Tibial nerve (tissue), 4 donors: ENCODE results near the gene FBL. TPM values are rescaled to one million over a fixed set of nuclear protein-coding genes. Genes with fewer than 3 reads are reported as not detected.

Experiments
- DNase-seq, 2 donors: peaks; one replicate each; pipeline ENCODE4 v3.0.0-alpha.2; 2019; ENCODE audit warnings: low spot score in 2 of 2
- H3K27ac ChIP-seq, 4 donors: fragments of 200-600 bp; sonication (generic) in 3 of 4; one replicate each; pipeline ENCODE4 v1.5.1; 2017 to 2019; ENCODE audit warnings: mild to moderate bottlenecking in 1 of 4
- H3K27me3 ChIP-seq, 2 donors: fragments of 200-600 bp; sonication (generic) in 1 of 2; one replicate each; pipeline versions ENCODE4 v1.5.1 to v1.6.0; 2017 to 2019
- H3K36me3 ChIP-seq, 3 donors: fragments of 200-600 bp; sonication (generic); one replicate each; pipeline ENCODE4 v1.5.1; 2018 to 2019
- H3K4me1 ChIP-seq, 4 donors: fragments of 200-600 bp; sonication (generic) in 3 of 4; one replicate each; pipeline ENCODE4 v1.5.1; 2017 to 2019
- H3K4me3 ChIP-seq, 4 donors: fragments of 200-600 bp; sonication (generic) in 3 of 4; one replicate each; pipeline ENCODE4 v1.5.1; 2017 to 2019; ENCODE audit warnings: mild to moderate bottlenecking in 1 of 4, moderate library complexity in 1 of 4
- H3K9me3 ChIP-seq, 4 donors: fragments of 200-600 bp; sonication (generic) in 3 of 4; one replicate each; pipeline ENCODE4 v1.5.1; 2017 to 2019
- EP300 ChIP-seq, 2 donors: sonication (generic); formaldehyde crosslinking; IDR thresholded peaks; one replicate each; pipeline ENCODE4 v1.6.1; 2017; ENCODE audit warnings: antibody characterized with exemption in 2 of 2, mild to moderate bottlenecking in 1 of 2
- POLR2A ChIP-seq, 2 donors: fragments of 450-650 bp; IDR thresholded peaks; one replicate each; pipeline ENCODE4 v1.6.1; 2017; ENCODE audit warnings: antibody characterized with exemption in 2 of 2, mild to moderate bottlenecking in 2 of 2, moderate library complexity in 2 of 2
- WGBS, 2 donors: methylation state at CpG; one replicate each; pipeline ENCODE4 v1.1.5; 2018; 5-methylcytosine and 5-hydroxymethylcytosine counted together
- total RNA-seq, 4 donors: library from RNA; depleted of rRNA; stranded (reverse); fragments of >200 nt; gene quantifications; one replicate each; pipeline ENCODE4 v1.1.0, GENCODE V29; 2016
- TF ChIP-seq, protein P1 (sequence below), 5 experiments: fragments of 200-600 bp in 3 of 5; fragments of 450-650 bp in 2 of 5; sonication (generic) in 3 of 5; IDR thresholded peaks; one replicate each; pipeline ENCODE4 v1.5.1; 2016 to 2019; ENCODE audit warnings: antibody characterized with exemption in 5 of 5, mild to moderate bottlenecking in 3 of 5, moderate library complexity in 2 of 5

FBL gene
- total RNA-seq, 4 donors from 2014 or later, result 170 to 204 (median 177) TPM

GRCh38 chr19:39837978-39838377 lies 8.2 kb downstream of the FBL start:
- 92 to 100% methylated on average over 3 of the region's 3 CpGs for WGBS, 2 donors
- H3K36me3 ChIP-seq, result peaks cover 8 to 59% (median 8%) of the 10 kb centered on the region in 3 donors

GRCh38 chr19:39834287-39834841 lies 11.8 kb downstream of the FBL start:
- Histone ChIP-seq H3K27ac (peak overlapping the region; percentile 83 to 98 (median 90)), H3K4me3 (peak overlapping the region in 3 of 4 donors; percentile 80 to 91 (median 83))

More at GRCh38 chr19:39837978-39838377, 8.2 kb downstream of the FBL start:
- Histone ChIP-seq H3K4me3 (no peak overlapping the region), H3K27ac (no peak overlapping the region), H3K4me1 (peaks cover 0 to 22% (median 8%) of the 10 kb centered on the region in 4 donors), H3K9me3 (no peaks in the 10 kb centered on the region), H3K27me3 (no peaks in the 10 kb centered on the region)
- DNase-seq, result no peak
- TF ChIP-seq, protein P1, sequence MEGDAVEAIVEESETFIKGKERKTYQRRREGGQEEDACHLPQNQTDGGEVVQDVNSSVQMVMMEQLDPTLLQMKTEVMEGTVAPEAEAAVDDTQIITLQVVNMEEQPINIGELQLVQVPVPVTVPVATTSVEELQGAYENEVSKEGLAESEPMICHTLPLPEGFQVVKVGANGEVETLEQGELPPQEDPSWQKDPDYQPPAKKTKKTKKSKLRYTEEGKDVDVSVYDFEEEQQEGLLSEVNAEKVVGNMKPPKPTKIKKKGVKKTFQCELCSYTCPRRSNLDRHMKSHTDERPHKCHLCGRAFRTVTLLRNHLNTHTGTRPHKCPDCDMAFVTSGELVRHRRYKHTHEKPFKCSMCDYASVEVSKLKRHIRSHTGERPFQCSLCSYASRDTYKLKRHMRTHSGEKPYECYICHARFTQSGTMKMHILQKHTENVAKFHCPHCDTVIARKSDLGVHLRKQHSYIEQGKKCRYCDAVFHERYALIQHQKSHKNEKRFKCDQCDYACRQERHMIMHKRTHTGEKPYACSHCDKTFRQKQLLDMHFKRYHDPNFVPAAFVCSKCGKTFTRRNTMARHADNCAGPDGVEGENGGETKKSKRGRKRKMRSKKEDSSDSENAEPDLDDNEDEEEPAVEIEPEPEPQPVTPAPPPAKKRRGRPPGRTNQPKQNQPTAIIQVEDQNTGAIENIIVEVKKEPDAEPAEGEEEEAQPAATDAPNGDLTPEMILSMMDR (IDR thresholded peaks at IDR 0.05), result no peak
- no peak for TF ChIP-seq POLR2A (IDR thresholded peaks at IDR 0.05)
- TF ChIP-seq EP300 (IDR thresholded peaks at IDR 0.05), result no peak

DNA sequence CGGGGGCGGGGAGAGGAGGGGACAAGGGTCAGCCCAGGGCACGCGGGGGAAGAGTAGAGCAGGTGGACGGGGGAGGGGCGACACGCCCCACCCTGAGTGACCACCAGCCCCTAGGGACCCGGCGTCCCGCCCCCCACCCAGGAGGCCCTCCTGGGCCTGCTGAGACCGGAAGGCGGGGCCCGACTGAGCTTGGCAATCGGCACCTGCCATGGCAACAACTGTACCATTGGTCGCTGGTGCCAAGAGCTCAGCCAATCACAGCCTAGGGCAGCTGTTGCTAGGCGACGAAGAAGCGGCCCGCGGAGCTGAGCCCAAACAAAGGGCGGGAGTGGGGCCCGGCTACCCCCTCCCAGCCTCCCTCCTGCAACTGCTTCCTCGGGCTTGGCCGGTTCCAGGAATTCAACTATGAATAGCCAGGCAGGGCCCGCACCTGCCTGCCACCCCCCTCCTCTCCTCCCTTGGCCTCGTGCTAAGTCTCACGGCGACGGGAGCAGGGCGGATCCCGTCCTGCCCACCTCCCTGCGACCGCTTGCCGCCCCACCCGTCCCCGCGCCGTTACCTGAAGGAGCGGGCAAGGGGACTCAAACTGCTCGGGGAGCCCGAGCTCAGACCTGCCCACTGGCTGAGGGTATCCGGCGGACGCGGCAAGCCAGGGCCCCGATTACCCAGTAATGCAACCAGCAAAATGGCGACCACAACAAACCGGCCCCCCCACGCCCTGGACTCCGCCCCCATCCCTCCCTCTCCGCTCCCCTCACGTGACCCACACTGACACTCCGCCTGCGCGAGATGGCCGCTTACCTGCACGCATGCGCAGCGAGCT lies 12.5 kb downstream of the FBL start, which contains the start of gene DYRK1B:
Gene DYRK1B, minus strand, starts transcription at position 699 of the 823 bp plus-strand sequence. CDS start 2,295 bp downstream, outside the sequence.
- Histone ChIP-seq H3K27me3 (no peaks in the 10 kb centered on the region), H3K4me3 (peak within 1 kb of the TSS; percentile 80 to 94 (median 87)), H3K27ac (peak within 1 kb of the TSS; percentile 83 to 98 (median 90)), H3K4me1 (peaks cover 0 to 29% (median 15%) of the 10 kb centered on the region in 4 donors), H3K36me3 (peaks cover 0 to 72% (median 8%) of the 10 kb centered on the region in 3 donors), H3K9me3 (no peaks in the 10 kb centered on the region)
- WGBS, 2 donors, result 1% methylated on average over 43 to 48 of the region's 59 CpGs
- DNase-seq, result peak; percentile 96 to 97
- TF ChIP-seq EP300 (IDR thresholded peaks at IDR 0.05), result peak; percentile 45 to 91
- peak in 1 of 2 donors; percentile 56 for TF ChIP-seq POLR2A (IDR thresholded peaks at IDR 0.05)
- TF ChIP-seq, protein P1 (IDR thresholded peaks at IDR 0.05), result no peak

More at GRCh38 chr19:39834287-39834841, 11.8 kb downstream of the FBL start:
- no peak for TF ChIP-seq EP300 (IDR thresholded peaks at IDR 0.05)
- TF ChIP-seq POLR2A (IDR thresholded peaks at IDR 0.05), result no peak
- TF ChIP-seq, protein P1 (IDR thresholded peaks at IDR 0.05), result no peak
- DNase-seq, result no peak
- Histone ChIP-seq H3K4me1 (peaks cover 0 to 29% (median 15%) of the 10 kb centered on the region in 4 donors), H3K36me3 (peaks cover under 1 to 72% (median 8%) of the 10 kb centered on the region in 3 donors), H3K9me3 (no peaks in the 10 kb centered on the region), H3K27me3 (no peaks in the 10 kb centered on the region)
- WGBS, 2 donors, result 43% methylated on average over 19 of the region's 19 CpGs

GRCh38 chr19:39833160-39833463 lies 13.1 kb downstream of the FBL start:
- Histone ChIP-seq H3K27ac (peak overlapping the region; percentile 83 to 98 (median 90)), H3K27me3 (no peaks in the 10 kb centered on the region), H3K4me1 (peaks cover 0 to 29% (median 15%) of the 10 kb centered on the region in 4 donors), H3K4me3 (peak overlapping the region; percentile 80 to 94 (median 87)), H3K9me3 (no peaks in the 10 kb centered on the region), H3K36me3 (peaks cover 0 to 72% (median 8%) of the 10 kb centered on the region in 3 donors)
- TF ChIP-seq POLR2A (IDR thresholded peaks at IDR 0.05) (no peak), EP300 (IDR thresholded peaks at IDR 0.05) (no peak)
- TF ChIP-seq, protein P1 (IDR thresholded peaks at IDR 0.05), result no peak
- no peak for DNase-seq
- WGBS, 2 donors, result 1 to 2% methylated on average over 24 of the region's 24 CpGs
